Measurements from ENCODE around the gene BCAP31.
"Not testable (repeated sequence)": the region's sequence is repeated elsewhere in the genome, so short reads cannot be mapped to it uniquely, and the experiment has no call there.

GRCh38 chrX:153696986-153697722, 27.0 kb downstream of the BCAP31 start:
- TF ChIP-seq CTCF, POLR2A (IDR thresholded peaks at IDR 0.05): not testable (repeated sequence)

Measured in adrenal gland (tissue), 5 donors.